ENCODE data around the gene NOM1.
"Not testable (repeated sequence)": the region's sequence is repeated elsewhere in the genome, so short reads cannot be mapped to it uniquely, and the experiment has no call there.

NOM1 gene, protein sequence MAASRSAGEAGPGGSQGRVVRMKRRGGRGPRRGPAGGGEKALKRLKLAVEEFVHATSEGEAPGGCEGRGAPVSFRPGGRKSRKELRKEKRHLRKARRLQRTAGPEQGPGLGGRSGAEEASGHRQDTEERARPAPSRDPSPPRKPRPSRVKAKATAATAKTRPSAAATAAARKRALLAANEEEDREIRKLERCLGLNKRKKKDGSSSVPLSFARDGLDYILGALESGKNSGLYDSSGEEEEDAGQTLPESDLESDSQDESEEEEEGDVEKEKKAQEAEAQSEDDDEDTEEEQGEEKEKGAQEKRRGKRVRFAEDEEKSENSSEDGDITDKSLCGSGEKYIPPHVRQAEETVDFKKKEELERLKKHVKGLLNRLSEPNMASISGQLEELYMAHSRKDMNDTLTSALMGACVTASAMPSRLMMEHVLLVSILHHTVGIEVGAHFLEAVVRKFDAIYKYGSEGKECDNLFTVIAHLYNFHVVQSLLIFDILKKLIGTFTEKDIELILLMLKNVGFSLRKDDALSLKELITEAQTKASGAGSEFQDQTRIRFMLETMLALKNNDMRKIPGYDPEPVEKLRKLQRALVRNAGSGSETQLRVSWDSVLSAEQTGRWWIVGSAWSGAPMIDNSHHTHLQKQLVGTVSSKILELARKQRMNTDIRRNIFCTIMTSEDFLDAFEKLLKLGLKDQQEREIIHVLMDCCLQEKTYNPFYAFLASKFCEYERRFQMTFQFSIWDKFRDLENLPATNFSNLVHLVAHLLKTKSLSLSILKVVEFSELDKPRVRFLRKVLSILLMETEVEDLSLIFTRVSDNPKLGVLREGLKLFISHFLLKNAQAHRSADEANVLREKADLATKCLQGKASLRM

DNA sequence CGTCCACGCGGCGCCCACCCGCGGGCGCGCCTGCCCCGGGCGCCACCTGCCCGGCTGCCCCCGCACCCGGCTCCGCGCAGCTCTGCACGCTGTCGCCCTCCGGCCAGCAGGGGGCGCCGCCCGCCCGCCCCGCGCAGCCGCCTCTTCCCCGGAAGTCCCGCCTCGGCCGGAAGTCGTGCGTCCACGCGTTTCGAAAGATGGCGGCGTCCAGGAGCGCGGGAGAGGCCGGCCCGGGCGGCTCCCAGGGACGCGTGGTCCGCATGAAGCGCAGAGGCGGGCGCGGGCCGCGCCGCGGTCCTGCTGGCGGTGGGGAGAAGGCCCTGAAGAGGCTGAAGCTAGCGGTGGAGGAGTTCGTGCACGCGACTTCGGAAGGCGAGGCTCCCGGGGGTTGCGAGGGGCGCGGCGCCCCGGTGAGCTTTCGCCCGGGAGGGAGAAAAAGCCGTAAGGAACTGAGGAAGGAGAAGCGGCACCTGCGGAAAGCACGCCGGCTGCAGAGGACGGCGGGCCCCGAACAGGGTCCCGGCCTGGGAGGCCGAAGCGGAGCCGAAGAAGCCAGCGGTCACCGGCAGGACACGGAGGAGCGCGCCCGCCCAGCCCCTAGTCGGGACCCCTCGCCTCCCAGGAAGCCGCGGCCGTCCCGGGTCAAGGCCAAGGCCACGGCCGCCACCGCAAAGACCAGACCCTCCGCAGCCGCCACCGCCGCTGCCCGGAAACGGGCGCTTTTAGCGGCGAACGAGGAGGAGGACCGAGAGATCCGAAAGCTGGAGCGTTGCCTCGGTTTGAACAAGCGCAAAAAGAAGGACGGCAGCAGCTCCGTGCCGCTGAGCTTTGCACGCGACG, at the start of gene NOM1:
TSS of gene NOM1 (plus strand) at position 172 of the 840 bp plus-strand sequence. CDS start at position 198, 26 bp downstream.
- peak; percentile 62 for DNase-seq

DNA sequence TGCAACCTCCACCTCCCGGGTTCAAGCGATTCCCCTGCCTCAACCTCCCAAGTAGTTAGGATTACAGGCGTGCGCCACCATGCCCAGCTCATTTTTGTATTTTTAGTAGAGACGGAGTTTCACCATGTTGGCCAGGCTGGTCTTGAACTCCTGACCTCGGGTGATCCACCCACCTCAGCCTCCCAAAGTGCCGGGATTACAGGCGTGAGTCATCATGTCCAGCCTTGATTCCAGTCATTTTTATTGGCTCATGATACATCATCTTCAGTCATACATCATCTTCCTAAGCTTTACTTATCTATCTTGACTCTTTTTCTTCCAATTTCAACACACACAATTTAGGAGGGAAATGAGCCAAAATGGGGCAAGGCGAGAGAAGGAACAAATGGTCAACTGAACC, 49.4 kb upstream of the NOM1 start:
- not testable (repeated sequence) for DNase-seq

DNA sequence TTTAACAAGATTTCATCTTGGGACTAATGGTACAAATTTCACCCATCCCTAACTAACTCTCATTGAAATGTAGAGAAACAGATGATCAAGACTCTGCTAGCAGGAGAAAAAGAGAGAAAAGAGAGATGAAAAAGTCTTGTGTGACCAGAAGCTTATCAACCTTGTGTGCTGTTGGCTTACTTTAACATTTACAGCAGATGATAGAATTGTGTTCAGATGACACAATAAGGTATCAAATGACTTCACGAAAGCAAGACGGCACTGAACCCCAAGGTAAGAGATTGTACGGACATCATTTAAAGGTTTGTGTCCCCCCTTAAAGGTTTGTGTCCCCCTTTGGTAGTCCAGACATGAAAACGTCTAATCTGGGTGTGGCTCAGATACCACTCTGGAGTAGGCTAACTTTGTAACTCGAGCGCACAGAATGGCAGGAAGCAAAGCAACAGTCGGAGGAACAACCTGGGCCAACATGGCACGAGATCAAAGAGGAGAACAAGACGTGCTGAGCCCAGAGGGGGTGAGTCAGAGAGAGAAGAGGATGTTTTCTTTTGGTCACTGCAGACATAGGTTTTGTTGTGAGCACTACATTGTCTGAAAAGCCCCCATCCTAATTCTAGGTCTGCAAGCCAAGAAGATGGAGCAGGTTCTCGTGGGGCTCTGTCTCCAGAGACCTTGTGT, 46.1 kb upstream of the NOM1 start:
- no peak for DNase-seq

DNA sequence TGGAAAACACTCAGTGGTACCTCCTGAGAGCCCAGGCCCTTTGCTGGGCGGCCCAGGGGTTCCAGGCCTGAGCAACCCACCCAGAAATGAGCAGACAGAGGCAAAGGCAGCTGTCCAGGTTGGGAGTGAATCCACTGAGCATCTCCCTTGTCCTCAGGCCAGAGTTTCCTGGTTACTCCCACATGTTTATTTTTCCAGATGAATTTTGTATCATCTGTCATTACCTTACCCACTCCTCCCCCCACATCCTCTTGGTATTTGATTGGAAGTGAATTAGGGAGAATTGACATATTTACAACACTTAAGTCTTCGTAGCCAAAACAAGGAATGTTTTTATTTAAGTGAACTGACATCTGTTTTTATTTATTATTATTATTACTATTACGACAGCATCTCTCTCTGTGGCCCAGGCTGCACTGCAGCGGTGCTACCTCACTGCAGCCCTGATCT, 43.3 kb upstream of the NOM1 start:
- no peak for DNase-seq

DNA sequence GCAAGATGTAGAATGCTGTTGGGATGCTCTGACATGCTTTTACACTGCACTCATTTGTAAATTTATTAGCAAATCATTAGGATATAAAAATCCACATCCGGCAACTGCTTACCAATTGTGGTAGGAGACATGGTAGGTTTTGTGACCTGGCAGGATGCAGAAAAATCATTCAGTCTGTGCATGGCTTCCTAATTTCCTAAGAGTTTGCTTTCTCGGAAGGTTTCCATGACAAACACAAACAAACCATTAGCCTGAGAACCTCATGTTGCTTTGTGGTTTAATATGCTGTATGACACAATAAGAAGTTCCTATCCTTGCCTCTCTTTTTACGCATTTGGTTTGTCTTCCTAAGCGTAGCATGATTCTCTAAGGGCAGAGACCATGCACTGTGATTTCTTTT, 41.9 kb upstream of the NOM1 start:
- DNase-seq = no peak

DNA sequence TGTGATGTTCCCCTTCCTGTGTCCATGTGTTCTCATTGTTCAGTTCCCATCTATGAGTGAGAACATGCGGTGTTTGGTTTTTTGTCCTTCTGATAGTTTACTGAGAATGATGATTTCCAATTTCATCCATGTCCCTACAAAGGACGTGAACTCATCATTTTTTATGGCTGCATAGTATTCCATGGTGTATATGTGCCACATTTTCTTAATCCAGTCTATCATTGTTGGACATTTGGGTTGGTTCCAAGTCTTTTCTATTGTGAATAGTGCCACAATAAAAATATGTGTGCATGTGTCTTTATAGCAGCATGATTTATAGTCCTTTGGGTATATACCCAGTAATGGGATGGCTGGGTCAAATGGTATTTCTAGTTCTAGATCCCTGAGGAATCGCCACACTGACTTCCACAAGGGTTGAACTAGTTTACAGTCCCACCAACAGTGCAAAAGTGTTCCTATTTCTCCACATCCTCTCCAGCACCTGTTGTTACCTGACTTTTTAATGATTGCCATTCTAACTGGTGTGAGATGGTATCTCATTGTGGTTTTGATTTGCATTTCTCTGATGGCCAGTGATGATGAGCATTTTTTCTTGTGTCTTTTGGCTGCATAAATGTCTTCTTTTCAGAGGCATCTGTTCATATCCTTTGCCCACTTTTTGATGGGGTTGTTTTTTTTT, 39.8 kb upstream of the NOM1 start:
- not testable (repeated sequence) for DNase-seq

DNA sequence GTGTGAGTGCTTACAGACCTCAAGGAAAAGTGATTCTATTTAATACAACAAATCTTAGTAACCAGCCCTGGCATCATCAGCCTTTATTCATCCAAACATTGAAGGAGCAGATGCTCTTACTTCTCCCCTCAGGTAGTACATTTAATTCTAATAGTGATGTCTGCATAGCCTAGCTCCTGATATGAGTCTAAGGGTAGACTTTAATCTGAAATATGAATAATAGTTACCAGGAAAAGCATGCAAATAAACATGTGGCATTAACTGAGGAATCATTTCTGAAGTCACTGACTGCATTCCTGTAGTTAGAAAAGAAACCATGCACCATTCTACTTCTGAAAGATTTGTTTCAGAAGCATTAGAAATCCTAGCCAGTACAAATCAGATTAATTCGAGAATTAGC, 30.9 kb upstream of the NOM1 start:
- DNase-seq = no peak

DNA sequence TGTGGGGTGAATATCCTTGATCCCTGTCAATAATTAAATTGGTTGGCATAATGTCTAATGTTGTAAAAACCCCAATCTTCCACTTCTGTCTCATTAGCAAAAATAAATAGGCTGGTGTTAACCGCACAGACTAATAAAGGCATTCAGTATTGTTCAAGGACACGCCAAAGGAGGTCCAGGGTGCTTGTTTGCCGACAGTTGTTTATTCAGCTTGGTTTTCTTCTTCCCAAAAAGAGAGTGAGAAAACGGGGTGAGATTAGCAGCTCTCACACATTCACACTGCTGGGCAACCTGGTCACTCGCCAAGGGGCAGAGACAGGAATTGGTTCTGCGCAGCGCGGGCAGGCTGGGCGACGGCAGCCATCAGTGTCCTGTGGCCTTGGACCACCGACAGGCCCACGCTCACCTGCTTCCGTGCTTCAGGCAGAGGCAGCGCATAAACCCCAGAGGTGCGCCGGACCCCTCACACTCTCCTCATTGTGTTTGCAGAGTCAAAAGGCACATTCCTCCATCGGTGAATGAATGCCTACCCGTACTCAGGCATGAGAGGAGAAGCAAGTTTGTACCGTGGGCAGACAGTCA, 30.3 kb upstream of the NOM1 start:
- DNase-seq = no peak

DNA sequence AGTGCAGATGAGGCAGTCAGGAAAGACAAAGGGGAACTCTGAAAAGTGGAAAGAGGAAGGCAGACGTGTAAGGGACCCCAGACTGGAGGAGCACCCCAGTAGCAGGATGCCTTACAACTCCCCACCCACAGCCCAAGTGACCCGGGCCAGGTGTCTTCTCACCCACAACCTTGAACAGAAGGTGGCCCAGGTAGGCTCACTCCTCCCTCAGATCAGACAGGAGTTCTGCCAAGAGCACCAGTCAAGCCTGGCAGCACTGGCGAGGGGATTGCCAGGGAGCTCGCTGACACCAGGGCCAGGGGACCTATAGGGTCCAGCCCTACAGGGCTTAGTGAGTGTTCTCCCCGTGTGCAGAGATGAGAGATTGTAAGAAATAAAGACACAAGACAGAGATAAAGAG, 29.4 kb upstream of the NOM1 start:
- DNase-seq = no peak

DNA sequence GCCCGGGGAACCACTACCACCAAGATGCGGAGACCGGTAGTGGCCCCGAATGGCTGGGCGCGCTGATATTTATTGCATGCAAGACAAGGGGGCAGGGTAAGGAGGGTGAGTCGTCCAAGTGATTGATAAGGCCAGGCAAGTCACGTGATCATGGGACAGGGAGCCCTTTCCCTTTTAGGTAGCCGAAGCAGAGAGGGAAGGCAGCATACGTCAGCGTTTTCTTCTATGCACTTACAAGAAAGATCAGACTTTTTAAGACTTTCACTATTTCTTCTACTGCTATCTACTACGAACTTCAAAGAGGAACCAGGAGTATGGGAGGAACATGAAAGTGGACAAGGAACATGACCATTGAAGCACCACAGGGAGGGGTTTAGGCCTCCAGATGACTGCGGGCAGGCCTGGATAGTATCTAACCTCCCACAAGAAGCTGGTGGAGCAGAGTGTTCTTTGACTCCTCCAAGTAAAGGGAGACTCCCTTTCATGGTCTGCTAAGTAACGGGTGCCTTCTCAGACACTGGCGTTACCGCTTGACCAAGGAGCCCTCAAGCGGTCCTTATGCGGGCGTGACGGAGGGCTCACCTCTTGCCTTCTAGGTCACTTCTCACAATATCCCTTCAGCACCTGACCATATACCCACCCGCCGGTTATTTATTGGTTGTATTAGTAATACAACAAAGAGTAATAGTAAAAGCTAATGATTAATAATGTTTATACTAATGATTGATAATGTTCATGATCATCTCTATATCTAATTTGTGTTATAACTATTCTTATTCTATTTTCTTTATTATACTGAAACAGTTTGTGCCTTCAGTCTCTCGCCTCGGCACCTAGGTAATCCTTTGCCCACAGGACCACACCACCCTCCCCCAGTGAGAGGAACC, 28.8 kb upstream of the NOM1 start:
- DNase-seq = not testable (repeated sequence)

DNA sequence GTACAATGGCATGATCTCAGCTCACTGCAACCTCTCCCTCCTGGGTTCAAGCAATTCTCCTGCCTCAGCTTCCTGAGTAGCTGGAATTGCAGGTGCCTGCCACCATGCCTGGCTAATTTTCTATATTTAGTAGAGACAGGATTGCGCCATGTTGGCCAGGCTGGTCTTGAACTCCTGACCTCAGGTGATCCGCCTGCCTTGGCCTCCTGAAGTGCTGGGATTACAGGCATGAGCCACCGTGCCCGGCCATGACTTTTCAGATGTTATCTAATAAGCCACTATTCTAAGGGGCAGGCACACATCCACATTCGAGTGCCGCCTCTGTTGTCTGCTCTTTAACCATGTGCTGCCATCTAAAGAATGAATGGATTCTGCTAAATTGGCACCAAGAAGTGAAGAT, 27.2 kb upstream of the NOM1 start:
- not testable (repeated sequence) for DNase-seq

DNA sequence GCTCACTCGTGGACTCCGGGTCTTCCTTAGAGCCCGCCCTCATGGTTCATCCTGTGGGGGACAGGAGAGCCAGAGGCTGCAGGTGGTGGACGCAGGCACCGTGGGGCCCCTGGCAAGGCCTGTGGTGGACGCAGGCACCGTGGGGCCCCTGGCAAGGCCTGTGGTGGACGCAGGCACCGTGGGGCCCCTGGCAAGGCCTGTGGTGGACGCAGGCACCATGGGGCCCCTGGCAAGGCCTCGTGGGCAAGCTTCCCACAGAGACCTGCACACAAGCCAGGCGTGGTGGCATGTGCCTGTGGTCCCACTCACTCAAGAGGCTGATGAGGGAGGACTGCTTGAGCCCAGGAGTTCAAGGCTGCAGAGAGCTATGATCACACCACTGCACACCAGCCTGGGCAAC, 23.7 kb upstream of the NOM1 start:
- DNase-seq = not testable (repeated sequence)

DNA sequence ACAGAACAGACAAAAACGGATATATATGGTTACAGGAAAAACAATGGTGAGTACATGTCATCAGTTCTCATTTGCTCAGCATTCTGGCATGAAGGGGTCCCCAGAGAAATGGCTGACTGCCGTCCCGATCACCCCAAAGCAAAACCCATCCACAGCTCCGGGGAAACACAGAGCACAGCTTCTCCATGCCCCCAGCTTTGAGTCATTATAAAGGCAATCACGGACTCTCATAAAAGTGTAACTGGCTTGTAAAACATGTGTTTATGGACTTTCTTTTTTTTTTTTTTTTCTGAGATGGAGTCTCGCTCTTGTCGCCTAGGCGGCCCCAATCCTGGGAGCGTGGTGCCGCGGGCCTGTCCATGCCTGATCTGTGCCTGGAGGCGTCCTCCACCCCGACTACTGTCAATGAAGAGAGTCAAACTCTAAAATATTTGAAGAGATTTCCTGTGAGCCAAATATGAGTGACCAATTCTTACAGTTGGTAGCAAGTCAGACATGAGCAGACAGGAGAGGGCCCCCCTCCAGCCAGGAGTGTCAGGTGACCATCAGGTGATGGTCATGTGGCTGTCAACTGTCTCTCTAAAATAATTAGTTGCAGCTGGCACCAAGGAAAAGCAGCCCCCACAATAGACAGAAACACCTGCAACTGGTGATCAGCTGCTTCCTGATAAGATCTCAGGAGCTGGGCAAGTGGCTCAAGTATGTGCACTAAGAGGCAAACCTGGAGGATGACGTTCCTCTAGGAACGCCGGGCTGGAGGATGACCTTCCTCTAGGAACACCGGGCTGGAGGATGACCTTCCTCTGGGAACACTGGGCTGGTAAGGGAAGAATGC, 21.7 kb upstream of the NOM1 start:
- DNase-seq = no peak

DNA sequence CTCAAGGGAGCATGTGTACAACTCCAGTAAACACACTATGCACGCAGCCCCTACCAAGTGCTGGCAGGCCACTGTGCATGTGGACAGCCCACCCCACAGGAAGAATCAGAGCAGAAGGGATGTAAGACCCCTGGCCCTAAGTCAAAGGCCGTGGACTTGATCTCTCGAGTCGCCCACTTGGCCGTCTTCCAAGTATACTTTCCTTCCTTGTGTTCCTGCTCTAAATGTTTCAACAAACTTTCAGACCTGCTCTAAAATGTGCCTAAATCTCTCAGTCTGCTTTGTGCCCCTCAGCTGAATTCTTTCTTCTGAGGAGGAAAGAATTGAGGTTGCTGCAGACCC, 21.1 kb upstream of the NOM1 start:
- no peak for DNase-seq

DNA sequence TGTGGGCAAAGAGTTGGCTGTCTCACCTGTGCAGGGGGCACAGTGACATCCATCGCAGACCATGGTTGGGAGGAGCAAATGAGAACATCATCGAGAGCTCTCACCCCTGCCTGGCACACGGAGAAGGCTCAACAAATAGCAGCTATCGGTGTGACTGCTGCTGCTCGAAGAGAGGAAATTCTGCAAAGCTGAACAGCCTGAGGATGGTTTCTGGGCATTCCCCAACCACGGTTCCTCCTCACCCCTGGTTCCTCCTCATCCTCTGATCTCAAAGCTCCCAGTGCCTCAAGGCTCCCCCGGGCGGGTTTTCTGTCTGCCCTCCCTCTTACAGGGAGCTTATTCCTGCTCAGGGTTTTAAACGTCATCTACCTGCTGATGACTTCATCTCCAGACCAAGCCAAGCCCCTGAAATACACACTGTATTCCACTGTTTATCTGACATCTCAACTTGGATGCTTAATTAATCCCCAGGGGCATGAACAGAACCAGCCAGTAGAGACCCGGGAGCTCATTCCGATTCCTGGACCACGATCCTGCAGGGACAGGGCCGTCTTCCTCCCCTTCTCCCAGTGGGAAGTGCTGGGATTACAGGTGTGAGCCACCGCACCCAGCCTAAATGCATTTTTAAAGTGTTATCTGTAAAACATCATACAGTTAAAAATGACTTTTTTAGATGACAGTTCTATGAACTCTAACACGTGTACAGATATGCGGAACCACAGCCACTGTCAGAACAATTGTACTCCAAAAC, 19.5 kb upstream of the NOM1 start:
- DNase-seq = no peak

DNA sequence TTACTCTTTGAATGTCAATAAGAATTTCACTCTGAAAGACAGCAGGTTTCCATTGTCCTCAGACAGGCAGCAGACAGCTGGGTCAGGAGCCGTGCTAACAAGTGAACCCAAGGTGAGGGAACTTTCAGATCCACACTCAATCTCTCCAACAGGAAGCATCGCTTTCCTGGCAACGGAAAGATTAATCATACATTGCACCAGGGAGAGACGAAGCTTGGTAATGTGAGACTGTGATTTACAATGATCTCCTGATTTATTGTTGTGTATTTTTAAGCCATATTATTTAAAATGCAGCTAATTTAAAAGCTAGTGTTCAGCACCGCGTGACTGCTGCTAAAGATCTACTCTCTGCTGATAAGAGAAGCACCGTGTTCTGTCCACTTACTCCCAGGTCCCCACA, 17.5 kb upstream of the NOM1 start:
- DNase-seq = no peak

DNA sequence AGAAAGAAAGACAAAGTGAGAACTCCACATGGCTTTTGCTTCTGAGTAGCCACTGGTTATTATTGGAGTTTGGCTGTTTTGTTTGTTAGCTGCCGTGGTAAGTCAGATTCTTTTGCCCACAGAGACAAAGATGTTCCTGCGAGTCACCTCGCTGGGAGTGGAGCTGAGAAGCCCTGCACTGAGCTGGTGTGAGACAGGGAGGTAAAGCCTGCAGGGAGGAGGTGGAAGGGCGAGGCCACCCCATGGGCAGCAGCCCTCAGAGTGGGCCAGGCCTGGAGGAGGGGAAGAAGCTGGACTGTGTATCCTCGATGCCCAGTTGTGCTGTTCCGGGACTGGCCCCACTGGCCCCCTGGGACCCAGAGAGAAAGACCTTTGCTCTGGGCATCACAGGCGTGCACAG, 14.3 kb upstream of the NOM1 start:
- no peak for DNase-seq

DNA sequence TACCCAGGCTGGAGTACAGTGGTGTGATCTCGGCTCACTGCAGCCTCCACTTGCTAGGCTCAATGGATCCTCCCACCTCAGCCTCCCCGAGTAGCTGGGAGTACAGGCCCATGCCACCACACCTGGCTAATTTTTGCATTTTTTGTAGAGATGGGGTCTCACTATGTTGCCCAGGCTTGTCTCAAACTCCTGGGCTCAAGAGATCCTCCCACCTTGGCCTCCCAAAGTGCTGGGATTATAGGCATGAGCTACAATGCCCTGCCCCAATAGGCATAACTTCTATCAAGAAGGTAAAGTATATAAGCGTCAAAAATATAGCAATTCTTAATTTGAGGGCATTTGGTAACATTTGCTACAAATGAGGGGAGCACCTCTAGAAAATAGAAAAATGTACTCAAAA, 12.7 kb upstream of the NOM1 start:
- DNase-seq = not testable (repeated sequence)

Data from amniotic stem cell (primary cell).